ENCODE results near the gene SLC7A4.

Gene SLC7A4

DNA sequence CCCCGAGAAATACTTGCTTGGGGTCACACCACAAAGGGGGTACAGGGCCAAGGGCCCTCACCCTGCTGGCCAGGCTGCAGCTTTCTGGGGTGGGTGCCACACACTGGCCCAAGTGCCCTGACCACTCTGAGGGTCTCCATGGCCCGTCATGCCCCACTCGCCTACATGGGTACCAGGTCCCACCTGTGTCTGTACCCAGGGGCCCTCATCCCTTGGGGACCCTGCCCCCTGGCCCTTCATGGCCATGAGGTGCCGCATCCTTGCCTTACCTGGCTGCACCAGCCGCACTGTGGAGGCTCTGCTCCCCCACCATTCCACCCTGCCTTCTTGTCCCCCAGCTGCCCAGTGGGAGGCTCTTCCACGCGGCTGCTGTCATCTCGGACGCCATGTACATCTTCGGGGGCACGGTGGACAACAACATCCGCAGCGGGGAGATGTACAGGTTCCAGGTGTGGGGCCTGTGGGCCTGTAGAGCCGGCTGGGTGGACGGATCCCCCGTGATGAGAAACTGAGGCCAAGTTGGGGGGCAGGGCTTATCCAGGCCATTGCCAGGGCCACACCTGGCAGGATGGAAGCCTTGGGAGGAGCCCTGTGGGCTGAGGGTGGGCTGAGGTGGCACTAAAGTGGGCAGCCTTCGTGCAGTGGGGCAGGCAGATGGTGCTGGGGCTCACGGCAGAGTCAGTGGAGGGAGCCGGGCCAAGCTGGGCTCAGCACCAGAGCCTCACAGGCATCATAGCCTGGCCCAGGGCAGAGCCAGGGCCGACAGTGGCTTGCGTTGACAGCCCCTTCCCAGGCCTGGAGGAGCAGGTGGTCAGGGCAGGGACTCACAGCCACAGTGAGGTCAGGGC lies 39.7 kb downstream of the SLC7A4 start:
- no peak for DNase-seq
- no peak for ATAC-seq
- H3K9me3 Mint-ChIP-seq = no peaks in the 10 kb centered on the region
- peak overlapping the region in 1 of 2 donors; percentile 55 for H3K27ac Mint-ChIP-seq
- no peaks in the 10 kb centered on the region for H3K27me3 Mint-ChIP-seq
- no peak overlapping the region for H3K4me3 Mint-ChIP-seq
- H3K4me1 Mint-ChIP-seq = peaks cover 12% of the 10 kb centered on the region

DNA sequence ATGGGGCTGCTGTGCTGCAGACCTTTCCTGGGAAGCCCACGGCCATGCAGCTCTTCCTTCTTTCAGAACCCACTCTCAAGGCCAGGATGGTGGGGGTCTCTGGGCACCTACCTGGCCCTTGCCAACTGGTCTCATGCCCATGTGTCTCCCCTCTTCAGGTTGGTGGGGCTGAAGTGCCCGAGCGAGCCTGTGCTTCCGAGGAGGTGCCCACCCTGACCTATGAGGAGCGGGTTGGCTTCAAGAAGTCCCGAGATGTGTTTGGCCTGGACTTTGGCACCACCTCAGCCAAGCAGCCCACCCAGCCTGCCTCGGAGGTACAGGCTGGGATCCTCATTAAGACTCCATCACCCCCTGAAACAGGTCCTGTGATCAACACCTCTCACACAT lies 40.3 kb downstream of the SLC7A4 start:
- Mint-ChIP-seq H3K9me3 (no peaks in the 10 kb centered on the region), H3K4me3 (no peak overlapping the region), H3K27me3 (no peaks in the 10 kb centered on the region), H3K4me1 (peaks cover 14% of the 10 kb centered on the region), H3K27ac (peak overlapping the region in 1 of 2 donors; percentile 56)
- ATAC-seq = no peak
- no peak for DNase-seq

DNA sequence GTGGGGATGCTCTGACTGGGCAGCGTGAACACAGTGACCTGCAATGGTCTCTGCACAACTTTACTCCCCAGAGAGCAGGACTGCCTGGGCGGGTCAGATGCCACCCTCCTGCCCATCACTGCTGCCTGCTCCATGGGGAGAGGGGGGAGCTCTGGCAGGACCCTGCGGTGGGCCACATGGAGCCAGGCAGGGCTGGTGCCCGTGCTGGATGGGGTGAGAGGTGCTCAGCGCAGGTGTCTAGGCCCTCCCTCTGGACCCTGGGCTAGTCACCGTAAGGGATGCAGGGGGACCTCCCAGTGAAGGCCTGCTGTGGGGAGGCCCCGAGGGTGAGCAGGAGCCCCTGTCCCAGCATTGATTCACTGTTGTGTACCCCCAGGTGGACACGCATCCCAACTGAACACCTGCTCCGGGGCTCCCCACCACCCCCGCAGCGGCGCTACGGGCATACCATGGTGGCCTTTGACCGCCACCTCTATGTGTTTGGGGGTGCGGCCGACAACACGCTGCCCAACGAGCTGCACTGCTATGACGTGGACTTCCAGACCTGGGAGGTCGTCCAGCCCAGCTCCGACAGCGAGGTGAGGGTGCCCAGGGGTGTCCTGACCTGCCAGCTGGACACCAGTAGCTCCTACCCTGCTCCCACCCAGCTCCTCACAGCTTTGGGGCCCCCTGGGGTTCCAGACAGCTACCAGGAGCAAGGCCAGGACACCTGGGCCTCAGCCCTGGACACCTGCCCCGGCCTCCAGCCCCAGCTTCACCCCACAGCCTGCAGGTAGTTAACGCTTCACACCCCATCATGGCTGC lies 40.9 kb downstream of the SLC7A4 start:
- peak overlapping the region in 1 of 2 donors; percentile 56 for H3K27ac Mint-ChIP-seq

GRCh38 chr22:20990184-20991180 lies 41.9 kb downstream of the SLC7A4 start:
- ATAC-seq (no peak), DNase-seq (no peak)
- Mint-ChIP-seq H3K27ac (peak overlapping the region in 1 of 2 donors; percentile 57), H3K27me3 (no peaks in the 10 kb centered on the region), H3K4me3 (no peak overlapping the region), H3K9me3 (no peaks in the 10 kb centered on the region), H3K4me1 (peaks cover 14% of the 10 kb centered on the region)

More for the DNA sequence above, 40.9 kb downstream of the SLC7A4 start:
- ATAC-seq (peak; percentile 13), DNase-seq (no peak)
- no peaks in the 10 kb centered on the region for H3K9me3 Mint-ChIP-seq
- H3K4me1 Mint-ChIP-seq = peaks cover 14% of the 10 kb centered on the region
- H3K4me3 Mint-ChIP-seq = no peak overlapping the region
- H3K27me3 Mint-ChIP-seq = no peaks in the 10 kb centered on the region

DNA sequence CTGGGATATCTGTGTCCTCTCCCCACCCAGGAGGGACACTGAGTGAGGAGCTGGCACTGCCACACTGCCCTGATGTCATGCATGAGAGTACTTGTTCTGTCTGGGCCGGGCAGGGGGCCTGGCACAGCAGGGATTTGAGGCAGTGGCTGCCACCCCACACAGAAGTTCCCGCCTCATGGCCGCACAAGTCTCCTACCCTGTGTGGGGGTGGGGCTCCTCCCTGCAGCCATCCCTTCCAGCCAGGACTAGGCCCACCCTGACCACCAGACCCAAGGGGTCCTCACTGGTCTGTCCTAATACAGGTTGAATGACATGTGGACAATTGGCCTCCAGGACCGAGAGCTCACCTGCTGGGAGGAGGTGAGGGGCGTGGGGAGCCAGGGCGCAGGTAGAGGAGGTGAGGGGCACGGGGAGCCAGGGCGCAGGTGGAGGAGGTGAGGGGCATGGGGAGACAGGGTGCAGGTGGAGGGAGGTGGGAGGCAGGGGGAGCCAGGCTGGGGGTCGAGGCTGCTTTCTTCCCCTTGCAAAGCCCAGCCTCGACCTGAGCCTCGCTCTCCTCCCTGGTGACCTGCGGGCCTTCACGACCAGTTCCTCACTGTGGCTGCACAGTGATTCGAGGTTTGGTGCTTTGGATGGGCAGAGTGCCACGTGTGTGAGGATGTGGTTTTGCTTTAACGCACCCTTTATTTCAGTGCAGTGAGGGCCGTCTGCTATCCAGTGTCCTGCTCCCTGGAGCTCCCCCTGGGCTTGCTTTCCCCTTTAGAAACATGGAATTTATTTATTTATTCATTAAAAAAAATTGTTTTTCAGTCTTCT lies 42.8 kb downstream of the SLC7A4 start:
- Mint-ChIP-seq H3K4me3 (no peak overlapping the region), H3K9me3 (no peaks in the 10 kb centered on the region), H3K4me1 (peaks cover 14% of the 10 kb centered on the region), H3K27me3 (no peaks in the 10 kb centered on the region), H3K27ac (no peak overlapping the region)
- no peak for DNase-seq
- no peak for ATAC-seq

DNA sequence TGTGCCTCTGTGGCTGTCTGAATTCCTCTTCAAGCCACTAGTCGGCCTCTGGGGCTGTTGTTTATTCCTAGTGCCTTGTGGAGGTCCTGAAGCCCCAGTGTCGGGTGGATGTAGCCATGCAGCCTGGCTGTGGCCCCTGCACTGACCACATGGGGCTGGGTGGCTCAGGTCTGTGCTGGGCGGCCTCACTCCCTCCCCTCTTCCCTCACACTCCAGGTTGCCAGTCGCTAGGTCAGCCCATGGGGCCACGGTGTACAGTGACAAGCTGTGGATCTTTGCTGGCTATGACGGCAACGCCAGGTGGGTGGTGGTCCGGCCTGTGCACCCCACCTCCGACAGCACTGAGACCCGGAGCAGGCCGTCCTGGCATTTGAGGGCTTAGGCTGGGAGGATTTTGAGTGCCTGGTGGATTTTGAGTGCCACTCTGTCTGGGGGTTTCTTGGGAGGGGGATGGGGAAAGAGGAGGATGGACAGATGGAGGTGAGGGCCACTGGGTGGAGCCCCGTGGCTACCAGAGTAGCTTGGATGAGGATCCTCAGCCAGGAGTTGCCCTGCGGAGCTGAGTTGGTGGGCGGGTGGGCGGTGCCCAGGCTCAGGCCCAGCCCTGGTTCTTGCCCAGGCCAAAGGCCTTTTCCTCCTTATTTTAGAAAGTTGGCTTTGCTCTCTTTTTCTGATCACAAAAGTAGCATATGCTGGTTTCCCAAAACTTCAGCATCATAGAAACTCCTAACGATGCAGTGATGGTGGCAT lies 43.6 kb downstream of the SLC7A4 start:
- DNase-seq (no peak), ATAC-seq (no peak)
- Mint-ChIP-seq H3K27ac (no peak overlapping the region), H3K9me3 (no peaks in the 10 kb centered on the region), H3K4me1 (peaks cover 19% of the 10 kb centered on the region), H3K4me3 (no peak overlapping the region), H3K27me3 (no peaks in the 10 kb centered on the region)

DNA sequence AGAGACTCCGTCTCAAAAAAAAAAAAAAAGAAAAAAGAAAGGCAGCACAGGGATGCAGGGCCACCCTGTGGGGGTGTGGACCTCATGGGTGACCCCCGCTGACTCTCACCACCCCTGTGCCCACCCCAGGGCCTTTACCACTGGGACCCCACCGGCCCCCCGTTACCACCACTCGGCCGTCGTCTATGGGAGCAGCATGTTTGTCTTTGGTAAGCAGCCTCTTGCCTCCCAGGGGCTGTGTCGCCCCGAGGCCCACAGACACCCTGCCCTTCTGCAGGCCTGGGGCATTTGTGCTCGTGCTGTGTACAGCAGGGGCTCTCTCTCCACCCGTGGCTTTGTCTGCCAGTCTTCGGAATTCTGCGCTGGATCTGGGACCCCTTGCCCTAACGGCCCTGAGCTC lies 45.0 kb downstream of the SLC7A4 start:
- Mint-ChIP-seq H3K4me3 (no peak overlapping the region), H3K4me1 (peaks cover 33% of the 10 kb centered on the region), H3K27ac (no peak overlapping the region), H3K27me3 (no peaks in the 10 kb centered on the region), H3K9me3 (no peaks in the 10 kb centered on the region)
- no peak for DNase-seq
- no peak for ATAC-seq

GRCh38 chr22:20986365-20986764 lies 46.0 kb downstream of the SLC7A4 start:
- Mint-ChIP-seq H3K27ac (peak overlapping the region in 1 of 2 donors; percentile 1), H3K4me3 (no peak overlapping the region), H3K9me3 (no peaks in the 10 kb centered on the region), H3K27me3 (no peaks in the 10 kb centered on the region), H3K4me1 (peaks cover 36% of the 10 kb centered on the region)
- no peak for ATAC-seq
- no peak for DNase-seq

DNA sequence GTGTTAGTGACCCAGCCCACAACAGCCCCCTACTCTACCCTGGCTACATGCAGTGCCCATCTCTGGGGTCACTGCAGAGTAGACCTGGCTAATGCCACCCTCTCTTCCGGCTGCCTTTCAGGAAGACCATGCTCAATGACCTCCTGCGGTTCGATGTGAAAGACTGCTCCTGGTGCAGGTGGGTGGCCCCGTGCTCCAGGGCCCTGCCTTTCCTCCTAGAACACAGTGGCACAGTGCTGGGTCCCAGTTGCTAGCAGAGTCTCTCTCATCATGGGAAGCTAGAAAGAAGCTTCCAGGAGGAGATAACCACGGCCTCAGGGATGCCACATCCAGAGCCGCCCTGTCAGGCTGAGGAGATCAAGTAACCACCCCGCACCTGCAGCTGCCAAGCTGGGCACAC lies 46.6 kb downstream of the SLC7A4 start:
- DNase-seq (no peak), ATAC-seq (no peak)
- Mint-ChIP-seq H3K9me3 (no peaks in the 10 kb centered on the region), H3K27me3 (no peaks in the 10 kb centered on the region), H3K27ac (no peak overlapping the region), H3K4me1 (peaks cover 43% of the 10 kb centered on the region), H3K4me3 (no peak overlapping the region)

DNA sequence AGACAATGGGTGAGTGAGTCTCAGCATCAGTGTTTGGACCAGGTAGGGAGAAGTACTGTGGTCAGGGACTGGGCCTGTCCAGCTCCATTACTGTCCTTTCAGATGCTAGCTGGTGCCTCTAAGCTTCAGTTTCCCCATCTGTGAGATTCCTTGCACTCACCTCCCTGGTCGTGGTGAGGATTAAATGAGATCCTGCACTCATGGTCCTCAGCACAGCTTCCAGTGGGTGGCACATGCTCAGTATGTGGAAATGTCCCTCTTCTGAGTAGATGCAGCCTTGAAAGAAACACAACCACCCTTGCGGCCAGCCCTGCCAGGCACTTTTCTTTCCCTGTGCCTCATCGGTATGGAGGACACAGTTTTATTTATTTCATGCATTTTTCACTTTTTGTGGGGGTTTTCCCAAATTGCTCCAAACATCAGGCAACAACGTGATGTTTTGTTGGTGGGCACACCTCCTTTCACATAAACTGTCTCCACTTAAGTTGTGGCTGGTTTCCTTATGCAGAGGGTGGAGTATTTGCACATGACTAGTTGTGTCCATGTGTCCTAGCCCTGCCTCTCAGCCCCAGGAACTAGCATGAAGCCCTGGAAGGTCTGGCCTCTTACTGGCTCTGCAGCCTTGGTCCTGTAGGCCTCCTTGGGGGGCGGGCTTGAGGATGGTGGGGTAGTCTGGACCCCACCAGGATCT lies 49.1 kb downstream of the SLC7A4 start:
- ATAC-seq = no peak

DNA sequence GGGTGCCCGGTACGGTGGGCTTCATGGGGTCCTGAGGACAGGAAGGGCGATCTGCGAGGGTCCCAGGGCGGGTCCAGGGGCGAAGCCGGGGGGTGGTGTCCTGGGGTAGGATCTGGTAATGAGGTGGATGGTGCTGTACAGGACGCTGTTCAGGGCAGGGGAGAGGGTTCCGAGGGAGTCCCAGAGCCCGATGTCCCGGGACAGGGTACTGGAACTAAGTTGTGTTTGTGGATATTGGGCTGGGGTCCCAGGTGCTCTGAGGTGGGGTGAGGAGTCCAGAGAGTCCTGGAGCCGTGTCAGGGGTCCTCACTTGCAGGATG lies 49.8 kb downstream of the SLC7A4 start:
- Mint-ChIP-seq H3K4me3 (peak overlapping the region; percentile 91 to 95), H3K27me3 (no peaks in the 10 kb centered on the region), H3K27ac (peak overlapping the region; percentile 95 to 97), H3K9me3 (peaks cover 9 to 13% of the 10 kb centered on the region in 2 donors), H3K4me1 (peaks cover 50% of the 10 kb centered on the region)
- peak; percentile 39 for ATAC-seq
- DNase-seq = no peak

More for the DNA sequence above, 49.1 kb downstream of the SLC7A4 start:
- Mint-ChIP-seq H3K4me3 (peak overlapping the region; percentile 91 to 95), H3K9me3 (peaks cover 9 to 11% of the 10 kb centered on the region in 2 donors), H3K4me1 (peaks cover 53% of the 10 kb centered on the region), H3K27ac (peak overlapping the region; percentile 5 to 95), H3K27me3 (no peaks in the 10 kb centered on the region)
- no peak for DNase-seq

DNA sequence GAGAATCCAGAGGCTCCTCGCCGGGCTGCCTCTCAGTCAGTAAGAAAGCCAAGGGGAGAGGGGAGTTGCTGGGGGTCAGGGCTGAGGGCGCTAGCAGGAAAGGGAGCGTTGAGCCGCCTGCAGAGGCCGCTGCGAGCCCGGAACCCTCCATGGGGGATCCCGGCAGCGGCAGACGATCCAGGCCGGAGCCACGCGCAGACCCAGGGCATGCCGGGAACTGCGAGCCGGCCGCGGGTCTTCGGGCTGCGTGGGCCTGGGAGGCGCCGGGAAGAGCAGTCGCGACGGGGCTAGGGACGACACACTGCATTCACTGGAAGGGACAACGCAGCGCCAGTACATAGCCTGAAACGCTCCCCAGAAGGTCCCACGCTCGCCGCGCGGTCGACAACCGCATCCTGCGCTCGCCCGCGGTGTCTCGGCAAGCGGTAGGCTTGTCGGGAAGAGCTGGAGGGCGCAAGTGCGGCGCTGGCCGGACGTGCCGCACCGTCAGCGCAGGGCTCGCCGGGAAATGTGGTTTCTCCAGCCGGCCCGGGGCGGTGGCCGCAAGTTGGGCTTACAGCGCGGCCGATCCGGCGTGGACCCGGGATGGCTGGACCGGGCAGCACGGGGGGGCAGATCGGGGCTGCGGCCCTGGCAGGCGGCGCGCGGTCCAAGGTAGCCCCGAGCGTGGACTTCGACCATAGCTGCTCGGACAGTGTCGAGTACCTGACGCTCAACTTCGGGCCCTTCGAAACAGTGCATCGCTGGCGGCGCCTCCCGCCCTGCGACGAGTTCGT lies 50.4 kb downstream of the SLC7A4 start, which contains the start of gene LZTR1:
Gene LZTR1, plus strand, starts transcription at position 511 of the 776 bp plus-strand sequence. Its CDS starts 75 bp downstream, at position 586.
- Mint-ChIP-seq H3K9me3 (peaks cover 9 to 13% of the 10 kb centered on the region in 2 donors), H3K27me3 (no peaks in the 10 kb centered on the region), H3K4me3 (peak within 1 kb of the TSS; percentile 91 to 95), H3K27ac (peak within 1 kb of the TSS; percentile 95 to 97), H3K4me1 (peaks cover 55% of the 10 kb centered on the region)
- ATAC-seq = peak; percentile 86
- DNase-seq = peak; percentile 65 to 78
